Measurements from ENCODE around the gene BRIP1. TPM values are rescaled to one million over a fixed set of nuclear protein-coding genes. Genes with fewer than 3 reads are reported as not detected.

Gene BRIP1
- total and polyA plus RNA-seq, 10 of the 15 experiments (the other 5 are each of a cell fraction or from before 2014, with no cell fraction given), result 4.0 to 24.2 (median 12.8) TPM

DNA sequence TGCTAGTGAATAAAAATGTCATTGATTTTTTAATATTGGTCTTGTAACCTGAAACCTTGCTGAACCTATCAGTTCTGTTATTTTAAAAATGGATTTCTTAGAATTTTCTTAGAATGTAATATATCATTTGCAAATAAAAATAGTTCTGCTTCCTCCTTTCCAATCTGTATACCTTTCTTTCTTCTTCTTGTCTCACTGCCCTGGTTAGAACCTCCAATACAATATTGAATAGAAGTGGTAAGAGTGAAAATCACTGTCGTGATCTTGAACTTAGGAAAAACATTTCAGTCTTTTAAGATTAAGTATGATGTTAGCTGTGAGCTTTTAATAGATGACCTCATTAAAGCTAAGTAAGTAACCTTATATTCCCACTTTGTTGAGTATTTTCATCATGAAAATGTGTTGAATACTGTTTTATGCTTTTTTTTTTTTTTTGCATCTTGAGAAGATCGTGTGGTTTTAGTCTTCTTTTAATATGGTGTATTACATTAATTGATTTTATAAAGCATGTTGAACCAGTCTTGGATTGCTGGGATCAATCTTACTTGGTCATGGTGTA is 167.5 kb downstream of the BRIP1 start:
- in situ Hi-C loops (cut with MboI), result no loop called here
- Histone ChIP-seq H3K4me1 (ENCODE audit: control insufficient read depth, insufficient read depth, low read length) (no peaks in the 10 kb centered on the region), H3K4me2 (ENCODE audit: control insufficient read depth, insufficient read depth) (no peak overlapping the region), H3K27ac (ENCODE audit: control insufficient read depth, insufficient read depth) (no peak overlapping the region), H3K36me3 (ENCODE audit: control insufficient read depth in 2 of 2, insufficient read depth in 2 of 2, low read length in 1 of 2) (peaks cover 0 to 4% of the 10 kb centered on the region in 2 experiments; a peak in 2 of 4 replicates), H3K4me3 (no peak overlapping the region), H3K9me3 (replicated peaks; ENCODE audit: control insufficient read depth, insufficient read depth, low read length) (peaks cover 3% of the 10 kb centered on the region; the same call in 1 of the 3 replicates), H4K20me1 (ENCODE audit: control insufficient read depth, insufficient read depth) (no peaks in the 10 kb centered on the region), H3K9ac (ENCODE audit: control insufficient read depth, insufficient read depth, low read length) (no peak overlapping the region), H3K79me2 (ENCODE audit: control insufficient read depth, insufficient read depth, low read length) (no peaks in the 10 kb centered on the region), H3K27me3 (replicated peaks in 1 of 2; ENCODE audit: control insufficient read depth in 2 of 2, insufficient read depth in 2 of 2, low read length in 1 of 2) (no peaks in the 10 kb centered on the region), H2AFZ (ENCODE audit: control insufficient read depth, low read depth, low read length) (no peak overlapping the region)
- intact Hi-C loops (cut with micrococcal nuclease; ENCODE audit: unreplicated experiment), result no loop called here
- WGBS (ENCODE audit: insufficient coverage, insufficient replicate concordance, low lambda C conversion rate, missing lambda C conversion rate), result 96% methylated on average over 2 of the region's 2 CpGs
- DNase-seq (ENCODE audit: low read depth, low spot score) (no peak), ATAC-seq (no peak), FAIRE-seq (no peak)
- CTCF ChIA-PET, result interaction anchor here (0.6 to 0.7 kb wide), 2 partner anchors 29 to 179 kb away, joined by 3 read pairs; no protein-coding TSS in a partner anchor
- BruUV-seq (replicated peaks), result no TSS peak
- TF ChIP-seq CBX5 (IDR thresholded peaks at IDR 0.05; ENCODE audit: low read depth) (no peak), NFXL1 (IDR thresholded peaks at IDR 0.05; ENCODE audit: borderline replicate concordance) (peak; percentile 83)
- RAD21 ChIA-PET (ENCODE audit: unreplicated experiment), result no interaction called here
- SMC1A ChIA-PET (ENCODE audit: uncharacterized antibody, unreplicated experiment), result no interaction called here
- POLR2A ChIA-PET, result no interaction called here

GRCh38 chr17:61694095-61694494 is 169.2 kb downstream of the BRIP1 start:
- H2AFZ ChIP-seq (ENCODE audit: control insufficient read depth, low read depth, low read length), result no peak overlapping the region
- no peak overlapping the region for H3K4me3 ChIP-seq
- ChIA-PET POLR2A (no interaction called here), CTCF (no interaction called here), SMC1A (ENCODE audit: uncharacterized antibody, unreplicated experiment) (no interaction called here), RAD21 (ENCODE audit: unreplicated experiment) (no interaction called here)
- no peaks in the 10 kb centered on the region for H4K20me1 ChIP-seq (ENCODE audit: control insufficient read depth, insufficient read depth)
- TF ChIP-seq BHLHE40 (IDR thresholded peaks at IDR 0.05; ENCODE audit: borderline replicate concordance in 1 of 2, low read depth in 2 of 2, low read length in 1 of 2), result no peak
- no peak for TF ChIP-seq ZSCAN29 (IDR thresholded peaks at IDR 0.05)
- TF ChIP-seq JUND (IDR thresholded peaks at IDR 0.05; ENCODE audit: low read depth, low read length), result no peak
- no peak for TF ChIP-seq CBX5 (IDR thresholded peaks at IDR 0.05; ENCODE audit: low read depth)
- TF ChIP-seq ETV6 (conservative IDR thresholded peaks at IDR 0.05 in 1 of 2, IDR thresholded peaks at IDR 0.05 in 1 of 2; ENCODE audit: borderline replicate concordance in 1 of 2, low read depth in 1 of 2), result peak in 1 of 2 experiments; percentile 77; a peak in 1 of 4 replicates
- TF ChIP-seq NRF1 (conservative IDR thresholded peaks at IDR 0.05; ENCODE audit: low read depth, low read length), result no peak
- no peak for TF ChIP-seq HDGF (IDR thresholded peaks at IDR 0.05)
- TF ChIP-seq, protein P1, sequence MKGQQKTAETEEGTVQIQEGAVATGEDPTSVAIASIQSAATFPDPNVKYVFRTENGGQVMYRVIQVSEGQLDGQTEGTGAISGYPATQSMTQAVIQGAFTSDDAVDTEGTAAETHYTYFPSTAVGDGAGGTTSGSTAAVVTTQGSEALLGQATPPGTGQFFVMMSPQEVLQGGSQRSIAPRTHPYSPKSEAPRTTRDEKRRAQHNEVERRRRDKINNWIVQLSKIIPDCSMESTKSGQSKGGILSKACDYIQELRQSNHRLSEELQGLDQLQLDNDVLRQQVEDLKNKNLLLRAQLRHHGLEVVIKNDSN (IDR thresholded peaks at IDR 0.05; ENCODE audit: borderline replicate concordance, extremely low read length, insufficient read depth, low read depth, low read length), result no peak
- DNase-seq (ENCODE audit: low read depth, low spot score) (no peak), ATAC-seq (no peak), FAIRE-seq (no peak)
- WGBS (ENCODE audit: insufficient coverage, insufficient replicate concordance, low lambda C conversion rate, missing lambda C conversion rate), result 95% methylated on average over 1 of the region's 1 CpG
- H3K9ac ChIP-seq (ENCODE audit: control insufficient read depth, insufficient read depth, low read length), result no peak overlapping the region
- H3K27me3 ChIP-seq (replicated peaks in 1 of 2; ENCODE audit: control insufficient read depth in 2 of 2, insufficient read depth in 2 of 2, low read length in 1 of 2), result no peaks in the 10 kb centered on the region
- H3K27ac ChIP-seq (ENCODE audit: control insufficient read depth, insufficient read depth), result no peak overlapping the region
- BruUV-seq (replicated peaks), result no TSS peak
- no peaks in the 10 kb centered on the region for H3K4me1 ChIP-seq (ENCODE audit: control insufficient read depth, insufficient read depth, low read length)
- H3K79me2 ChIP-seq (ENCODE audit: control insufficient read depth, insufficient read depth, low read length), result no peaks in the 10 kb centered on the region
- in situ Hi-C loops (cut with MboI) (no loop called here), intact Hi-C loops (cut with micrococcal nuclease; ENCODE audit: unreplicated experiment) (no loop called here)
- H3K36me3 ChIP-seq (ENCODE audit: control insufficient read depth in 2 of 2, insufficient read depth in 2 of 2, low read length in 1 of 2), result peaks cover 0 to 4% of the 10 kb centered on the region in 2 experiments; a peak in 2 of 4 replicates
- H3K4me2 ChIP-seq (ENCODE audit: control insufficient read depth, insufficient read depth), result no peak overlapping the region
- H3K9me3 ChIP-seq (replicated peaks; ENCODE audit: control insufficient read depth, insufficient read depth, low read length), result no peaks in the 10 kb centered on the region
